ENCODE data around the gene ITPR2. TPM values are rescaled to one million over a fixed set of nuclear protein-coding genes. Genes with fewer than 3 reads are reported as not detected.

ITPR2 gene
- total and polyA plus RNA-seq, 2 of the 13 experiments (the other 11 are each of a cell fraction or from before 2014, with no cell fraction given), result 31.9 to 81.9 TPM

GRCh38 chr12:26833743-26834490 lies 923 bp upstream of the ITPR2 start (continued):
- 0 out of 2 replicates have a peak, but pooled peaks have one; percentile 71 for TF ChIP-seq ZNF512B (CRISPR knock-in tag; IDR thresholded peaks at IDR 0.05; ENCODE audit: borderline replicate concordance)
- TF ChIP-seq HMGXB3 (CRISPR knock-in tag; IDR thresholded peaks at IDR 0.05; ENCODE audit: borderline replicate concordance), result no peak
- 0 out of 2 replicates have a peak, but pooled peaks have one; percentile 54 for TF ChIP-seq ARID2 (CRISPR knock-in tag; IDR thresholded peaks at IDR 0.05; ENCODE audit: borderline replicate concordance)
- peak; percentile 29; the same call in 1 of the 2 replicates for TF ChIP-seq HDAC2 (CRISPR knock-in tag; IDR thresholded peaks at IDR 0.05)
- peak; percentile 13; the same call in 1 of the 2 replicates for TF ChIP-seq MYC (CRISPR knock-in tag; IDR thresholded peaks at IDR 0.05; ENCODE audit: borderline replicate concordance)
- peak; percentile 36; the same call in 1 of the 2 replicates for TF ChIP-seq ARID5B (CRISPR knock-in tag; IDR thresholded peaks at IDR 0.05)
- 0 out of 2 replicates have a peak, but pooled peaks have one; percentile 33 for TF ChIP-seq RXRA (CRISPR knock-in tag; IDR thresholded peaks at IDR 0.05)
- no peak for TF ChIP-seq DNMT3B (CRISPR knock-in tag; conservative IDR thresholded peaks at IDR 0.05)
- TF ChIP-seq ZEB1 (IDR thresholded peaks at IDR 0.05; ENCODE audit: insufficient replicate concordance, low read depth), result peak; percentile 49
- TF ChIP-seq TERF1 (CRISPR knock-in tag; IDR thresholded peaks at IDR 0.05), result no peak
- 0 out of 2 replicates have a peak, but pooled peaks have one; percentile 48 for TF ChIP-seq ZNF225 (CRISPR knock-in tag; IDR thresholded peaks at IDR 0.05)
- TF ChIP-seq ZNF740 (CRISPR knock-in tag; IDR thresholded peaks at IDR 0.05), result no peak
- peak; percentile 44; the same call in 1 of the 2 replicates for TF ChIP-seq PITX1 (CRISPR knock-in tag; IDR thresholded peaks at IDR 0.05)
- TF ChIP-seq HDAC1 (CRISPR knock-in tag; IDR thresholded peaks at IDR 0.05), result 0 out of 2 replicates have a peak, but pooled peaks have one; percentile 64
- 0 out of 2 replicates have a peak, but pooled peaks have one; percentile 3 for TF ChIP-seq ZIK1 (CRISPR knock-in tag; IDR thresholded peaks at IDR 0.05; ENCODE audit: borderline replicate concordance, low read depth)
